Activated CD4-positive, CD25-positive, alpha-beta regulatory T cell (primary cell): ENCODE data around the gene TAP1.

Experiments
- DNase-seq, 4 experiments: peaks; one replicate each; lab custom pipeline; 2025; lab: John Stamatoyannopoulos, UW

TAP1 gene

GRCh38 chr6:32860674-32861073, 7.2 kb upstream of the TAP1 start:
- DNase-seq: no peak

GRCh38 chr6:32858194-32858593, 4.7 kb upstream of the TAP1 start:
- no peak for DNase-seq

GRCh38 chr6:32857156-32857891, 3.8 kb upstream of the TAP1 start:
- DNase-seq: no peak

GRCh38 chr6:32855467-32856174, 2.1 kb upstream of the TAP1 start:
- no peak for DNase-seq

- DNase-seq: peak in 2 of 4 experiments; percentile 39 to 46
These were observed 1.1 kb upstream of the TAP1 start for GRCh38 chr6:32854376-32855178.

- peak; percentile 31 to 42 (median 36) for DNase-seq
These were observed 512 bp downstream of the TAP1 start for GRCh38 chr6:32852844-32853540.

- DNase-seq: peak in 1 of 4 experiments; percentile 29
These were observed 1.3 kb downstream of the TAP1 start for GRCh38 chr6:32852018-32852843.

GRCh38 chr6:32851025-32851424, 2.5 kb downstream of the TAP1 start:
- DNase-seq: no peak

- no peak for DNase-seq
These were observed 4.4 kb downstream of the TAP1 start for GRCh38 chr6:32849126-32849525.

GRCh38 chr6:32847795-32848194, 5.7 kb downstream of the TAP1 start:
- DNase-seq: no peak

GRCh38 chr6:32847004-32847403, 6.5 kb downstream of the TAP1 start:
- no peak for DNase-seq

GRCh38 chr6:32845384-32845884, 8.1 kb downstream of the TAP1 start:
- peak in 1 of 4 experiments; percentile 8 for DNase-seq

- DNase-seq: peak in 1 of 4 experiments; percentile 27
These were observed 8.6 kb downstream of the TAP1 start for GRCh38 chr6:32844839-32845383.

- DNase-seq: peak; percentile 94 to 96 (median 95)
These were observed 9.3 kb downstream of the TAP1 start, which contains the start of gene PSMB8 for GRCh38 chr6:32843979-32844838. Gene PSMB8, minus strand, starts transcription at chr6:32844047. Its CDS starts 51 bp downstream, at chr6:32843996.

GRCh38 chr6:32843331-32843978, 10.0 kb downstream of the TAP1 start:
- no peak for DNase-seq

- no peak for DNase-seq
These were observed 10.8 kb downstream of the TAP1 start for GRCh38 chr6:32842690-32843089.

GRCh38 chr6:32842021-32842650, 11.4 kb downstream of the TAP1 start:
- no peak for DNase-seq

- no peak for DNase-seq
These were observed 12.8 kb downstream of the TAP1 start for GRCh38 chr6:32840604-32841246.
